GM21619 (cell line): ENCODE measurements around the gene SLC6A16.
"Not testable (repeated sequence)": the region's sequence is repeated elsewhere in the genome, so short reads cannot be mapped to it uniquely, and the experiment has no call there.

Experiments
- ATAC-seq: cut with Tn5 transposase; IDR thresholded peaks from one replicate; pipeline ENCODE4 v1.9.1; 2021; ENCODE audit not compliant: unreplicated experiment

SLC6A16 gene

GRCh38 chr19:49324801-49325576, at the start of gene SLC6A16:
TSS of gene SLC6A16 (minus strand) at chr19:49325191. CDS start at chr19:49311347, 13,844 bp downstream.
- ATAC-seq: no peak

GRCh38 chr19:49373174-49373573, 48.2 kb upstream of the SLC6A16 start:
- not testable (repeated sequence) for ATAC-seq

- ATAC-seq: no peak
Measured at GRCh38 chr19:49371184-49371583, 46.2 kb upstream of the SLC6A16 start.

GRCh38 chr19:49368711-49369358, 43.8 kb upstream of the SLC6A16 start:
- ATAC-seq: no peak

- ATAC-seq: no peak
Measured at GRCh38 chr19:49366110-49366509, 41.1 kb upstream of the SLC6A16 start.

- ATAC-seq: no peak
Measured at GRCh38 chr19:49364083-49364737, 39.2 kb upstream of the SLC6A16 start.

GRCh38 chr19:49363268-49364082, 38.5 kb upstream of the SLC6A16 start, which contains the start of gene DKKL1:
TSS of gene DKKL1 (plus strand) at chr19:49363877. CDS start at chr19:49363999, 122 bp downstream.
- peak; percentile 58 for ATAC-seq

GRCh38 chr19:49362929-49363267, 37.9 kb upstream of the SLC6A16 start:
- no peak for ATAC-seq

GRCh38 chr19:49362048-49362928, 37.3 kb upstream of the SLC6A16 start, which contains the start of gene TEAD2:
TSS of gene TEAD2 (minus strand) at chr19:49362416. CDS start at chr19:49360075, 2,341 bp downstream.
- no peak for ATAC-seq

GRCh38 chr19:49361438-49362047, 36.6 kb upstream of the SLC6A16 start:
- ATAC-seq: no peak

- ATAC-seq: no peak
Measured at GRCh38 chr19:49359851-49360820, 35.1 kb upstream of the SLC6A16 start.

GRCh38 chr19:49357186-49357585, 32.2 kb upstream of the SLC6A16 start:
- ATAC-seq: no peak

GRCh38 chr19:49356382-49356781, 31.4 kb upstream of the SLC6A16 start:
- ATAC-seq: no peak

GRCh38 chr19:49355909-49356353, 30.9 kb upstream of the SLC6A16 start:
- no peak for ATAC-seq

GRCh38 chr19:49349567-49349966, 24.6 kb upstream of the SLC6A16 start:
- no peak for ATAC-seq

- ATAC-seq: no peak
Measured at GRCh38 chr19:49348305-49349189, 23.6 kb upstream of the SLC6A16 start.

GRCh38 chr19:49347835-49348234, 22.8 kb upstream of the SLC6A16 start:
- no peak for ATAC-seq
